ENCODE measurements around the gene MALAT1.

GRCh38 chr11:65554842-65555430, 56.1 kb downstream of the MALAT1 start:
- TF ChIP-seq CTCF (IDR thresholded peaks at IDR 0.05): no peak
- no peak for TF ChIP-seq EZH2 (IDR thresholded peaks at IDR 0.05; ENCODE audit: borderline replicate concordance, insufficient read depth, low read depth, low read length, poor library complexity, severe bottlenecking)
